HG03342 (cell line): ENCODE results near the gene DTNBP1.

ENCODE experiments used
- ATAC-seq: cut with Tn5 transposase; IDR thresholded peaks from one replicate; pipeline ENCODE4 v1.9.1; 2021; ENCODE audit warnings: mild to moderate bottlenecking, moderate library complexity; ENCODE audit not compliant: unreplicated experiment

DTNBP1 gene

GRCh38 chr6:15504581-15505350 lies 158.1 kb downstream of the DTNBP1 start:
- no peak for ATAC-seq

GRCh38 chr6:15504040-15504495 lies 158.8 kb downstream of the DTNBP1 start:
- ATAC-seq: no peak

- ATAC-seq: no peak
Measured at GRCh38 chr6:15503346-15503680, 159.5 kb downstream of the DTNBP1 start.

GRCh38 chr6:15502446-15503345 lies 160.1 kb downstream of the DTNBP1 start:
- no peak for ATAC-seq

GRCh38 chr6:15501826-15502445 lies 160.9 kb downstream of the DTNBP1 start:
- ATAC-seq: no peak

- ATAC-seq: no peak
Measured at GRCh38 chr6:15500901-15501825, 161.7 kb downstream of the DTNBP1 start.

GRCh38 chr6:15500078-15500740 lies 162.6 kb downstream of the DTNBP1 start:
- no peak for ATAC-seq

DNA sequence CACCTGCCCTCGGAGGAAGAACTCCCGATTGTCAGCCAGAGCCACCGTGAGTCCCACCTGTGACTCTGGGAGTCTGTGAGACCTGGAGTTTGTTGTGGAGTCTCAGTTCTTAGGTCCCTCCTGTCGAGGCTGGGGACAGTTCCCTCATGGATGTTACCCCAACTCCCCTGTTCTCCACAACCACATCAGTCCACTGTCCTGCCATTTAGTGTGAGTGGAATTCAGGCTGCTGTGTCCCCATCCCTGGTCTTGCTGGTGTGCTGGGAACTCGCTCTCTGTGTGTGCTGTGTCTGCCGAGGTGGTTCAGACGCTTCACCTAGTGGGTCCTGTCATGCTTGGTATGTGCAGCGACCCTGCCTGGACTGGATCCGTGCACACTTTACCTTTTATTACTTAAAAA lies 163.2 kb downstream of the DTNBP1 start:
- no peak for ATAC-seq

GRCh38 chr6:15499125-15499524 lies 163.7 kb downstream of the DTNBP1 start:
- no peak for ATAC-seq

DNA sequence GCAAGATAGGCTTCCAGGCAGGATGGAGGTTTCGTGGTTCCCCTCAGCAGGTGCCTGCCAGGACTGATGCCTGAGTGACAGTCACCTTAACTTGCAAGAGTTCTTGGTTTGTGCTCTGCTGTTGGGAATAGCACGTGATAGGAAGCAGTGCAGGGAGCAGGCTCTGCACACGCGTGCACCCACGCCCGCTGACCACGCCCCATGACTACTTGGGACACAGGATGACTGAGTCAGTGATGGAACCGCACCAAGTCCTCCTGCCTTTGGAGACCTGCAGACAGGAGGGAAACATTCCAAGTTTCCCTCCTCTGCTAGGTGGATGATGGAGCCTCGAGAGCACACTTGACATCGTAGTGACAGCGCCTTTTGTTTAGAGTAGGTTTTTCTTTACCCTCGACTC lies 164.2 kb downstream of the DTNBP1 start:
- ATAC-seq: no peak

DNA sequence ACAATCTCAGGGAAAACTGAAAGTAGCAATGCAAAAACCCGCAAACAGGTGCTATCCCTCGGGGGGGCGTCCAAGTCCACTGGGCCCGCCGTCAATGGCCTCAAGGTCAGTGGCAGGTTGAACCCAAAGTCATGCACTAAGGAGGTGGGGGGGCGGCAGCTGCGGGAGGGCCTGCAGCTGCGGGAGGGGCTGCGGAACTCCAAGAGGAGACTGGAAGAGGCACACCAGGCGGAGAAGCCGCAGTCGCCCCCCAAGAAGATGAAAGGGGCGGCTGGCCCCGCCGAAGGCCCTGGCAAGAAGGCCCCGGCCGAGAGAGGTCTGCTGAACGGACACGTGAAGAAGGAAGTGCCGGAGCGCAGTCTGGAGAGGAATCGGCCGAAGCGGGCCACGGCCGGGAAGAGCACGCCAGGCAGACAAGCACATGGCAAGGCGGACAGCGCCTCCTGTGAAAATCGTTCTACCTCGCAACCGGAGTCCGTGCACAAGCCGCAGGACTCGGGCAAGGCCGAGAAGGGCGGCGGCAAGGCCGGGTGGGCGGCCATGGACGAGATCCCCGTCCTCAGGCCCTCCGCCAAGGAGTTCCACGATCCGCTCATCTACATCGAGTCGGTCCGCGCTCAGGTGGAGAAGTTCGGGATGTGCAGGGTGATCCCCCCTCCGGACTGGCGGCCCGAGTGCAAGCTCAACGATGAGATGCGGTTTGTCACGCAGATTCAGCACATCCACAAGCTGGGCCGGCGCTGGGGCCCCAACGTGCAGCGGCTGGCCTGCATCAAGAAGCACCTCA lies 166.3 kb downstream of the DTNBP1 start:
- ATAC-seq: no peak

- ATAC-seq: no peak
Measured at GRCh38 chr6:15495375-15495901, 167.4 kb downstream of the DTNBP1 start.

DNA sequence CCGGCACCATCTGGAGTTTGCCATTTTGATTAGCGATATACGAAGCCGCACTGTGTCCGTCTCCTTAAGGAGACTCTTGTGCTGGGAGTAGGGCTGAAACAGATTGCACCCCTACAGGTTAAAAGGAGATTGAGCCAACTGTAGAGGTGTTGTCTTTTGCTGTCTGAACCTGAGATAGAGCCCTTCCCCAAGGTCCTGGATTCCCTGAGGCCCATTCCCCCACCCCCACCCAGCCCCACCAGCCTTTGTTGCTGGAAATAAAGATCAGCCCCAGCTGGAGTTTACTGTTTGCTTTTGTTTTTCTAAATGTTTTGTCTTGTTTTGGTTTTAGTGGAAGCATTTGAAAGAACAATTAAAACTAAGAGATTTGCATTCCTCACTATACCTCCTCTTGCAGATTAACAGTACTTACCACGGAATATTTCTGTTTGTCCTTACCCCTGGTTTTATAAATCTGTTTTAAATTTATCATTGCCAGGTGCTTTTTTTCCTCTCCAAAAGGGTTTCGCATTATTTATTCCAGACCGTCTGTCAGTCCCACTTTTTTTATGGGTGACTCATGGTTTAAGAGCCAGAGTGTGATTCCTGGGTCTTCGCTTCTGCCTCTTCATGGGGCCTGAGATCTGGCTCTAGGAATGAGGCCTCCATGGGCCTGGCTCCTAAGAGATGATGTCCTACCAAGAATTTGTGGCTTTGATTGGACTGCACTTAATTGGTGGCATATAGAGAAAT lies 169.2 kb downstream of the DTNBP1 start:
- no peak for ATAC-seq

GRCh38 chr6:15491986-15492269 lies 170.9 kb downstream of the DTNBP1 start:
- ATAC-seq: no peak

- no peak for ATAC-seq
Measured at GRCh38 chr6:15491255-15491985, 171.4 kb downstream of the DTNBP1 start.

DNA sequence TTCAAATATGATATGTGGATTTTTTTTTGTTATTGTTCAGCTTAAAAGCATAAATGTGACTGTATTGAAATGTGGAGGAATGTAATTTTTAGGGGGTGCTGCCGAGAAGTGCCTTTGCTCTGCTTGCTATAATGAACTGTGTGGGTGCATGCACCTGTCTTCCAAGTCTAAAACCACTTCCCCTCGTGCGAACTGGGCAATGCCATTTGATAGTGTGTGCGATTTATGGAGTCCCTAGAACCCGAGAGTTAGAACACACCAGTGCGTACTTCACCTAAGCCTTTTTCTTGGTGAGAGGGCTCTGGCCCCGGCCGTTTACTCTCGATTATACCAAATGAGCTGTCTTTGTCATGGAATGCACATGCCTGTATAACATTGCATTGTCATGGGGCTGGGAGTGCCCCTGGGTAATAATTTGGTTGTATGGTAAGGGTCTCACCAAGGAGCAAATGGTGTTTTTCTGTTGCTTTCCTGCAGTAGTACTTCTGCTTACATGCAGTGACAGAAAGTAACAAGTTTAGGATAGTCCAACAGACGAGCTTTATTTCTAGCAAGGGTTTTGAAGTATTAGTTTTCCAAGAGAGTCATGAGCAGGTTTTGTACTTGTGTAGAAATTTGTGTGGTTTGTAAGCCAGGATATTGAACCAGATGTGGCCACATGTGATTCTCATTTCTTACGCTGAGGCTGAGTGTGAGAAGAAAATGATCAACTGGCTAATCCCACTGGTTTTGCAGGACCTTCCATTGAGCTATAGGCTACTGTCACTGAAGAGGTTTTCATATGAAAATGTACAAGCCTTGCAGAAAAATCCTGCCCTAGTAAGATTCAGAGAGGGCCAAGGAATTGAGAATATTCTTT lies 172.4 kb downstream of the DTNBP1 start:
- no peak for ATAC-seq
